Stimulated activated CD8-positive, alpha-beta memory T cell treated with anti-CD3 and anti-CD28 coated beads, Interleukin-15, amount 100 ng/mL, for 24 hours (primary cell): Measurements from ENCODE around the gene PLPPR5.

Experiments
- DNase-seq: peaks from one replicate; pipeline ENCODE4 v3.0.0-alpha.2; 2020; ENCODE audit warnings: low read depth

PLPPR5 gene

DNA sequence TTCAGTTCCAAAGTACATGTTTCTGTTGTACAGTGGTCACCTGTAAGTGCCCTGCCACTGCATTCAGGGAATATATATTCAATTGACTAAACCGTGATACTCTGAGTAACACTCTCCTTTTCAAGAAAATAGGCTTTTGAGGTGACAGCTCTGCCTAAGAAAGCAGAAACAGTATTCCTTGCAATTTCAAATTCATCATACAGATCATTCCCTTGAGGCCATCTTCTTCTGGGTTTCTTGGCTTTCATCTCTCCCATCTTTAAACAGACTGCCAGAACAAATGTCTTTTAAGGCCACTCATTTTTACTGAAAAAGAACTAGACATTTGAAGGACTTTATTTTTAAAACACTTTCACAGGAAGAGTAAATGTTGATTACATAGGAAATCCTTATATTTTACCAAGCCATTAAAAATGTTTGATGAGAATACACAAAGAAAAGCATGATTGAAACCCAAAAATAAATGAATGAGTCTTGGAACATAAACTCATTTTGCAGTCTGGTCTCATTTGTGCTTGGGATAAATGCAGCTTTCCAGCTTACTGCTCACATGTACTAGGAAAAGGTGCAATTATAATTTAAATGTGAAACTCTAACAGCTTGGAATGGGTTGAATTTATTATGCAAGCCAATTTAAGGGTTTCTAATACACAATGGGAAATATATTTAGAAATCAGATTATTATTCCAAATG lies 34.7 kb downstream of the PLPPR5 start:
- DNase-seq = no peak

- no peak for DNase-seq
These were observed 37.5 kb downstream of the PLPPR5 start for GRCh38 chr1:98967122-98967521.

- no peak for DNase-seq
These were observed 39.3 kb downstream of the PLPPR5 start for GRCh38 chr1:98965394-98965793.

DNA sequence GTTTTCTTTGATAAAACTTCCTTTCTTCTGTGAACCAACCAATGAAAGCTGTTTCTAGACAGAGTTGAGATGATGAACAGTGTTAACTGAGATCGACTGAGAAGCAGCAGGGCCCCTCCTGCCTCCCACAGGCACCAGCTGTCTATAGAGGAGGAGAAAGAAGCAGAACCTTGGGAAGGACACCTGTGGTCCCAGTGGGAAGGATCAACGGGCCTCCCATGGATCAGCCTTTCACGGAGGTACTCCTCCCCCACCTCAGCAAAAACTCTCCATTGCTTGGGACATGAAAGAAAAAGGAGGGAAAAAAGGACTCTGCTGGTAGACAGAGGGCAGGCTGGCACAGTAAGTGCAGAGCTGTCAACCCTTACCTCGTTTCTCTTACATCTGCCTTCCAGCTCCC lies 40.5 kb downstream of the PLPPR5 start:
- no peak for DNase-seq

DNA sequence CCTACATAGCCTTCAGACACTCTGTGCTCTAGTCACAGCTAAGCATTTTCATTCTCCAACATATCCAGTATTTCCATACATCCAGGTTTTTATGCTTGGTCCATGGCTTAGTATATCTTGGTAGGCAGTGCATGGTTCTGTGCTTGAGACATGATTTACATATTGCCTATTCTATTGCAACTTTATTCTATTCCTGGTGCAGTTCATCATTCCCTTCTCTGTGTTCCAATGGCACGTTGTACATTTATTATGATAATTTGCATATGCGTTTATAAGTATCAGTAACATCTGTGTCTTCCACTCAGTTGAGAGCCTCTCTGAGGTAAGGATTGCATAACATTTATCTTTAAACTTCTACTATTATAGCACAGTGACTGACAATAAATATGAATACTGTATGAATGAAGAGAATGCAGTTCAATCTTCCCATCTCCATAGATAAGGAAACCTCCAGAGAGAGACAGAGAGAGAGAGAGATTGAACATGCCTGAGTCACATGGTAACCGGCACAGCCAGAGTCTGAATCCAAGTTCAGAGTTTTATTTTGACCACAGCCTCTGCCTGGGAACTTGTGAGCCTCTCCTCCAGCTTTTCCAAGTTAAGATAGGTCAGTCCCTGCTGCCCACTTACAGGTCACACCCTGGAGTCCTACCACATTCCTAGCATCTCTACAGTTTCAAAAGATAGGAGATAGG lies 41.5 kb downstream of the PLPPR5 start:
- no peak for DNase-seq

- no peak for DNase-seq
These were observed 42.5 kb downstream of the PLPPR5 start for GRCh38 chr1:98962156-98962555.

- no peak for DNase-seq
These were observed 55.0 kb downstream of the PLPPR5 start for GRCh38 chr1:98949621-98950020.

- no peak for DNase-seq
These were observed 55.5 kb downstream of the PLPPR5 start for GRCh38 chr1:98949166-98949565.

- no peak for DNase-seq
These were observed 57.6 kb downstream of the PLPPR5 start for GRCh38 chr1:98947071-98947470.

- DNase-seq = no peak
These were observed 64.0 kb downstream of the PLPPR5 start for GRCh38 chr1:98940722-98941079.

- DNase-seq = no peak
These were observed 64.5 kb downstream of the PLPPR5 start for GRCh38 chr1:98940069-98940721.

DNA sequence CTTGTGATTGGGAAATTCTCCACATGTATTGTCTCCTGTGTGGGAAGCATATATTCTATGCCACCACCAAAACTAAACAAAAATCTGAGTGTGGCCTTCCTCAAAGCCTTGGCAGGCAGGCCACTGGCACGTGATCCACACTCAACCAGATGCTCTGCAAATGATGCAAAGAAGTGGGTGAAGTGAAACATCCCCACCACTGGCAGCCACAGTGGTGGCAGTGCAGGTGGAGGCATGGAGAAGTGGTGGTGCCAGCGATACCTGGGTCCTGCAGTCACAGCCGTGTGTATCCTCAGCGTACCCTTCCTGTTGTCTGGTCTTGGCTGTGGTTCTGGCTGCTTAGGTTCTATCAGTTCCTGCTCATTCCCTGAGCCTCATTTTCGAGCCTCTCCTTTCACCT lies 65.2 kb downstream of the PLPPR5 start:
- DNase-seq = no peak

DNA sequence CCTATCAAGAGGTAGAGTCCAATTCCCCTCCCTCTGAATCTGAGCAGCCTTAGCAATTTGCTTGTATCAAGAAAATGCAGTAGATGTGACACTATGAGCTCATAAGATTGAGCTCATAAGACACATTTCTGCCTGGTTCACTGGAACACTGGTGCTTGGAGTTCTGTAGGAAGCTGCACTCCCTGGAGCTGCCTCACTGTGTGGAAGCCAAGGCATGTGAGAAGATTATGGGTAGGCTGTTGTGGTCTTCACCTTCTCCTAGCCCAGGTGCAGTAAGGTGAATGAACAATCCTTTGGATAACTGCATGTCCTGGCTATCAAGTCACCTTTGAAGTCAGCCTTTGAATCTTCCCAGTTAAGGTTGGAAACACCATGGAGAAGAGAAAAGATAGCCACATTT lies 67.3 kb downstream of the PLPPR5 start:
- no peak for DNase-seq

- DNase-seq = no peak
These were observed 72.5 kb downstream of the PLPPR5 start for GRCh38 chr1:98932184-98932583.

GRCh38 chr1:98931128-98931835 lies 73.4 kb downstream of the PLPPR5 start:
- no peak for DNase-seq

GRCh38 chr1:98929437-98929836 lies 75.2 kb downstream of the PLPPR5 start:
- DNase-seq = no peak

GRCh38 chr1:98926597-98926996 lies 78.1 kb downstream of the PLPPR5 start:
- DNase-seq = no peak

GRCh38 chr1:98924977-98925376 lies 79.7 kb downstream of the PLPPR5 start:
- no peak for DNase-seq

- no peak for DNase-seq
These were observed 81.0 kb downstream of the PLPPR5 start for GRCh38 chr1:98923667-98924066.

DNA sequence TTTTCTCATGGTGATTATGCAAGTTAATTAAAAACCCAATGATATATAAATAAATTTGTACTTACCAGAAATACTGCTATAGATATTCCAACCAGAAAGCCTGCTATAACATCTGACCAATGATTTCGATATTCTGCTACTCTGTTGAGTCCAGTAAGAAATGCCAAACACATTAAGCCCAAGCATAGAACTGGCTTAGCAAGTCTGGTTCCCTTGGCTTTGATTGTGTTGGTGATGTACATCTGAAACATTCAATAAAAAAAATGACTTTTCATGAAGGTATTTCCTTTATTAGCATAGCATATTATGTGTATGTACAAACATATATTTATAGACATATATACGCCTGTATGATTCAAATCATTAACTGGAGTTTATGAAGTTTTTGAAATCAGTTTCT lies 82.8 kb downstream of the PLPPR5 start:
- no peak for DNase-seq

GRCh38 chr1:98920441-98921110 lies 84.1 kb downstream of the PLPPR5 start:
- DNase-seq = no peak

GRCh38 chr1:98919652-98920051 lies 85.0 kb downstream of the PLPPR5 start:
- no peak for DNase-seq
